Activated CD8-positive, alpha-beta T cell treated with anti-CD3 and anti-CD28 coated beads for 36 hours (primary cell): ENCODE data around the gene CFAP20DC. TPM values are rescaled to one million over a fixed set of nuclear protein-coding genes. Genes with fewer than 3 reads are reported as not detected.
"Not testable (repeated sequence)": the region's sequence is repeated elsewhere in the genome, so short reads cannot be mapped to it uniquely, and the experiment has no call there.

Experiments
- ATAC-seq: fragments of 200-7000 bp; cut with Tn5 transposase; one replicate; pipeline ENCODE4 v1.10.0; 2021; ENCODE audit warnings: mild to moderate bottlenecking, moderate library complexity
- CTCF ChIA-PET: fragments of 350-600 bp; sonication (Branson Sonifier 250); formaldehyde crosslinking; loops from one replicate; lab custom pipeline; 2021; ENCODE audit warnings: antibody characterized with exemption; lab: Charles Lee
- POLR2A ChIA-PET: fragments of 350-600 bp; sonication (Branson Sonifier 250); formaldehyde crosslinking; loops from one replicate; lab custom pipeline; 2021; ENCODE audit warnings: antibody characterized with exemption; lab: Charles Lee
- DNase-seq: peaks from one replicate; pipeline ENCODE4 v3.0.0-alpha.2; 2020
- H3K27ac Mint-ChIP-seq: one replicate; pipeline ENCODE4 v1.8.0; 2021; ENCODE audit warnings: mild to moderate bottlenecking, mixed read lengths
- H3K27me3 Mint-ChIP-seq: one replicate; pipeline ENCODE4 v1.8.0; 2021; ENCODE audit warnings: mixed read lengths
- H3K36me3 Mint-ChIP-seq: one replicate; pipeline ENCODE4 v1.8.0; 2021; ENCODE audit warnings: low read depth, mixed read lengths
- H3K4me1 Mint-ChIP-seq: one replicate; pipeline ENCODE4 v1.8.0; 2021; ENCODE audit warnings: low read depth, mixed read lengths
- H3K4me3 Mint-ChIP-seq: one replicate; pipeline ENCODE4 v1.8.0; 2021; ENCODE audit warnings: mild to moderate bottlenecking, moderate library complexity, mixed read lengths
- H3K9me3 Mint-ChIP-seq: one replicate; pipeline ENCODE4 v1.8.0; 2021; ENCODE audit warnings: mixed read lengths
- CTCF ChIP-seq: fragments of 200-600 bp; IDR thresholded peaks from one replicate; pipeline ENCODE4 v1.8.0; 2022; ENCODE audit warnings: antibody characterized with exemption, mild to moderate bottlenecking
- intact Hi-C: fragments of 100-400 bp; cut with micrococcal nuclease; formaldehyde crosslinking; loops from one replicate; pipeline ENCODE4 v1.10.0; 2022
- total RNA-seq, 2 experiments: library from RNA; stranded (reverse); gene quantifications; one replicate each; pipeline ENCODE4 v1.2.3, GENCODE V29; 2021

CFAP20DC gene
- total RNA-seq, 2 experiments from 2014 or later = 1.4 to 1.5 TPM

GRCh38 chr3:58708116-58708791 lies 341.6 kb downstream of the CFAP20DC start:
- intact Hi-C loops = no loop called here
- Mint-ChIP-seq H3K27me3 (no peaks in the 10 kb centered on the region), H3K9me3 (no peaks in the 10 kb centered on the region), H3K4me3 (no peak overlapping the region), H3K27ac (no peak overlapping the region), H3K36me3 (no peaks in the 10 kb centered on the region), H3K4me1 (no peaks in the 10 kb centered on the region)
- POLR2A ChIA-PET = no interaction called here
- ATAC-seq (no peak), DNase-seq (no peak)
- CTCF ChIA-PET = interaction anchor here (1.1 kb wide), 1 partner anchor 140 kb away, joined by 4 read pairs; no protein-coding TSS in a partner anchor
- TF ChIP-seq CTCF = no peak

GRCh38 chr3:58707390-58707930 lies 342.4 kb downstream of the CFAP20DC start:
- CTCF ChIA-PET = interaction anchor here (1.1 kb wide), 1 partner anchor 139 kb away, joined by 4 read pairs; no protein-coding TSS in a partner anchor
- no peak overlapping the region for H3K4me3 Mint-ChIP-seq
- H3K9me3 Mint-ChIP-seq = no peaks in the 10 kb centered on the region
- intact Hi-C loops = no loop called here
- H3K27me3 Mint-ChIP-seq = no peaks in the 10 kb centered on the region
- H3K36me3 Mint-ChIP-seq = no peaks in the 10 kb centered on the region
- POLR2A ChIA-PET = no interaction called here
- DNase-seq = no peak
- no peak overlapping the region for H3K27ac Mint-ChIP-seq
- no peaks in the 10 kb centered on the region for H3K4me1 Mint-ChIP-seq
- ATAC-seq = no peak
- TF ChIP-seq CTCF = no peak

- Mint-ChIP-seq H3K36me3 (no peaks in the 10 kb centered on the region), H3K9me3 (no peaks in the 10 kb centered on the region), H3K4me3 (no peak overlapping the region), H3K27me3 (no peaks in the 10 kb centered on the region), H3K27ac (no peak overlapping the region), H3K4me1 (no peaks in the 10 kb centered on the region)
- no peak for ATAC-seq
- CTCF ChIA-PET = no interaction called here
- no peak for TF ChIP-seq CTCF
- intact Hi-C loops = no loop called here
- no peak for DNase-seq
- POLR2A ChIA-PET = no interaction called here
Measured at GRCh38 chr3:58706395-58707167, 343.2 kb downstream of the CFAP20DC start.

GRCh38 chr3:58704745-58705144 lies 345.1 kb downstream of the CFAP20DC start:
- Mint-ChIP-seq H3K9me3 (no peaks in the 10 kb centered on the region), H3K4me3 (no peak overlapping the region), H3K4me1 (no peaks in the 10 kb centered on the region), H3K36me3 (no peaks in the 10 kb centered on the region), H3K27me3 (no peaks in the 10 kb centered on the region), H3K27ac (no peak overlapping the region)
- DNase-seq = no peak
- intact Hi-C loops = no loop called here
- no peak for TF ChIP-seq CTCF
- POLR2A ChIA-PET = no interaction called here
- CTCF ChIA-PET = no interaction called here
- ATAC-seq = no peak

- POLR2A ChIA-PET, intact Hi-C loops, H3K4me1 Mint-ChIP-seq, H3K9me3 Mint-ChIP-seq, CTCF ChIA-PET, ATAC-seq, DNase-seq, H3K27ac Mint-ChIP-seq, H3K36me3 Mint-ChIP-seq, H3K4me3 Mint-ChIP-seq, H3K27me3 Mint-ChIP-seq: not testable (repeated sequence)
Measured at GRCh38 chr3:58704304-58704703, 345.5 kb downstream of the CFAP20DC start.
